Fibroblast of mammary gland (primary cell): ENCODE data around the gene CEP70.
"Not testable (repeated sequence)": the region's sequence is repeated elsewhere in the genome, so short reads cannot be mapped to it uniquely, and the experiment has no call there.

ENCODE experiments used
- DNase-seq: peaks from one replicate; pipeline ENCODE4 v3.0.0-alpha.2; 2010; ENCODE audit warnings: low read depth
- H3K4me3 ChIP-seq: 2 replicates; pipeline ENCODE4 v1.5.1; 2011; ENCODE audit warnings: low read depth, mild to moderate bottlenecking, low read length, moderate library complexity; ENCODE audit not compliant: control insufficient read depth
- TF ChIP-seq, protein P1 (sequence below): conservative IDR thresholded peaks from 2 replicates; pipeline ENCODE4 v1.5.1; 2011; ENCODE audit warnings: low read depth, low read length, inconsistent platforms; ENCODE audit not compliant: control insufficient read depth, insufficient read depth

The CEP70 gene

DNA sequence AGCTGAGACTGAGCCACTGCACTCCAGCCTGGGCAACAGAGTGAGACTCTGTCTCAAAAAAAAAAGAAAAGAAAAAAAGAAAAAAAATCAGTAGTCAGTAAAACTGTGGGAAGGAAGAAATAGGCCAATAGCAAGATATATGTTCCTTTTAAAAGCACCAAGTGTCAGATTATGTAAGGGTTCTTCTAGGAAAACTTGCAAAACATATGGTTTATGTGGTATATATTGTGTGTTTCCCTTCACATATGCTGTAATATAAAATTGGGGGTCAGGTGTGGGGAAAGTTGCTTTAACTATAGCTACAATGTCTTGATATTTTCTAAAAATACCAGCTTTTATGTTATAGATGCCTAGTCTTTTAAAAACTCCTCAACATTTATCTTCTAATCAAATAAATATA, 95.1 kb downstream of the CEP70 start:
- no peak overlapping the region for H3K4me3 ChIP-seq
- TF ChIP-seq, protein P1, sequence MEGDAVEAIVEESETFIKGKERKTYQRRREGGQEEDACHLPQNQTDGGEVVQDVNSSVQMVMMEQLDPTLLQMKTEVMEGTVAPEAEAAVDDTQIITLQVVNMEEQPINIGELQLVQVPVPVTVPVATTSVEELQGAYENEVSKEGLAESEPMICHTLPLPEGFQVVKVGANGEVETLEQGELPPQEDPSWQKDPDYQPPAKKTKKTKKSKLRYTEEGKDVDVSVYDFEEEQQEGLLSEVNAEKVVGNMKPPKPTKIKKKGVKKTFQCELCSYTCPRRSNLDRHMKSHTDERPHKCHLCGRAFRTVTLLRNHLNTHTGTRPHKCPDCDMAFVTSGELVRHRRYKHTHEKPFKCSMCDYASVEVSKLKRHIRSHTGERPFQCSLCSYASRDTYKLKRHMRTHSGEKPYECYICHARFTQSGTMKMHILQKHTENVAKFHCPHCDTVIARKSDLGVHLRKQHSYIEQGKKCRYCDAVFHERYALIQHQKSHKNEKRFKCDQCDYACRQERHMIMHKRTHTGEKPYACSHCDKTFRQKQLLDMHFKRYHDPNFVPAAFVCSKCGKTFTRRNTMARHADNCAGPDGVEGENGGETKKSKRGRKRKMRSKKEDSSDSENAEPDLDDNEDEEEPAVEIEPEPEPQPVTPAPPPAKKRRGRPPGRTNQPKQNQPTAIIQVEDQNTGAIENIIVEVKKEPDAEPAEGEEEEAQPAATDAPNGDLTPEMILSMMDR, result no peak
- DNase-seq, result no peak

DNA sequence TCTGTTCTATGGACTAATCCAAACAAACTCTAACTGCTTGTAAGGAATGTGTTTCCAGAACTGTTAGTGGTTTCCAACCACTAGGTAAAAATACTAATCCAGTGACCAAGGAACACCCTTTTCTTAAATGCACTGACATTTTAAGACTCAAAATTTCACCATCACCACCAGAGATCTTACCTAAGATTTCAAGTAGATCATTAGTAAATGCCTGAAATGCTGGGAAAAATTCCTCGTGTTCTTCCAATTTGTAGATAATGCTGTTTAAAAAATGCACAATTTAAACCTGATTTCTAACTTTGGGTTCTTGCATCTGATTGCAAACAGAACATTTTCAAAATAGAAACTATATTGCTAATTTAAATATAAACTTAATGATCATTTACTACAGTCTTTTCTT, 96.2 kb downstream of the CEP70 start:
- DNase-seq, result no peak
- TF ChIP-seq, protein P1, result no peak
- H3K4me3 ChIP-seq, result no peak overlapping the region

DNA sequence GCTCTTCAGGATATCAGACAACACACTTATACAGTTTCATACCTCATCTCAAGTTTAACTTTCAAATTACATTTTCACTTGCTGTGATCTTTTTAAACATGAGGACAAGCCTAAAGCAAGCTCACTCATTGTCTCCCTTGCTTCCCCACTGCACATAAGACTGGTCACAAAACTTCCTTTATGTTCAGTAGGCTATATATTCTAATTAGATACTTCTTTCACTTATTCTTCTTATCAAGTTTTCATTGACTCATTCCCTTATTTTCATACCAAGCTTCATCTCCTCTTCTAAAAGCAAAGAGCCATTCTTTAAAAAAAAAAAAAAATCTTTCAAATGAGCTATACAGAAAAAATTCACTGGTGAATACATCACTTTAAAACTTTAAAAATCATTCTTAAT, 97.0 kb downstream of the CEP70 start:
- no peak overlapping the region for H3K4me3 ChIP-seq
- TF ChIP-seq, protein P1, result no peak
- DNase-seq, result no peak

DNA sequence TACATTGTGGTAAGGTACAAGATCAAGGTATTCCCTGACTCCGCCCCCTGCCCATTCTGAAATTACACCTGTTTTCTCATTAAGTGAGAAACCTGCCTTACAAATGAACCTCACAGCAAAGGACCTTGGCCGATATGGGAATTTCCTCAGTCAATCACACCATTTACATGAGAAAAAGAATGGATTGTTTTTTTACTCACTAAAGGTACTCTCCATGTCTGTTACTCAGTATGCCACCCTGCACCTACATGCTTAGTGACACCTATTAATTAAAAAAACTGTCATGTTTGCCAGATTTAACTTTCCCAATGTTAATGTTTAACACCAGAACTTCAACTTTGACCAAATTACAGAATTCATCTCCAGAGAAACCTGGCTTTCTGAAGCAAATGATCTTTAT, 97.6 kb downstream of the CEP70 start:
- TF ChIP-seq, protein P1, result no peak

DNA sequence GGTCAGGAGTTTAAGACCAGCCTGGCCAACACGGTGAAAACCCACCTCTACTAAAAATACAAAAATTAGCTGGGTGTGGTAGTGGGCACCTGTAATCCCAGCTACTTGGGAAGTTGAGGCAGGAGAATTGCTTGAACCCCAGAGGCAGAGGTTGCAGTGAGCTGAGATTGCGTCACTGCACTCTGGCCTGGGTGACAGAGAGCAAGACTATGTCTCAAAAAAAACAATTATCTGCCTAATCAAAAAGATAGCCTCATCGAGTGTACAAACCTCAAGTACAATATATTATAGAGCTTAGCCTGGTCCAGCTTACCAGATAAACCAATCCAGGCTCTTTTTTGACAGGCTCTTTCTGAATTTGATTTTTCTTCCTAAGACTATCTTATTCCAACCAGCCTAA, 98.4 kb downstream of the CEP70 start:
- not testable (repeated sequence) for DNase-seq, H3K4me3 ChIP-seq

More for the DNA sequence above, 97.6 kb downstream of the CEP70 start:
- no peak overlapping the region for H3K4me3 ChIP-seq
- DNase-seq, result no peak

DNA sequence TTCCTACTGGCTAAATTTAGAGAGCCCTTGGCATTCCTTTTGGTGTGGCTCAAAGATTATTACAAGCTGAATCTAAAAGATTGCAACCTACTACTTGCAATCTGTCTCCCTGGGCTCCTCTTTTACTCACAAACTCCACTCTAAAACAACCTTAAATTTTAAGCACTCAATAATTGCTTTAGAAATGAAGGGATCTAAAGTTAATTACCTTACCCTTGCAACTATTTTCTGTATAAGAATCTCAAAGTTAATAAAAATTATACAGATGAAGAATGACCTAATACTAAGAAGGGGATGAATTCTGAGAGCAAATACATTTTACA, 99.5 kb downstream of the CEP70 start:
- TF ChIP-seq, protein P1, result no peak
- H3K4me3 ChIP-seq, result no peak overlapping the region
- DNase-seq, result no peak

DNA sequence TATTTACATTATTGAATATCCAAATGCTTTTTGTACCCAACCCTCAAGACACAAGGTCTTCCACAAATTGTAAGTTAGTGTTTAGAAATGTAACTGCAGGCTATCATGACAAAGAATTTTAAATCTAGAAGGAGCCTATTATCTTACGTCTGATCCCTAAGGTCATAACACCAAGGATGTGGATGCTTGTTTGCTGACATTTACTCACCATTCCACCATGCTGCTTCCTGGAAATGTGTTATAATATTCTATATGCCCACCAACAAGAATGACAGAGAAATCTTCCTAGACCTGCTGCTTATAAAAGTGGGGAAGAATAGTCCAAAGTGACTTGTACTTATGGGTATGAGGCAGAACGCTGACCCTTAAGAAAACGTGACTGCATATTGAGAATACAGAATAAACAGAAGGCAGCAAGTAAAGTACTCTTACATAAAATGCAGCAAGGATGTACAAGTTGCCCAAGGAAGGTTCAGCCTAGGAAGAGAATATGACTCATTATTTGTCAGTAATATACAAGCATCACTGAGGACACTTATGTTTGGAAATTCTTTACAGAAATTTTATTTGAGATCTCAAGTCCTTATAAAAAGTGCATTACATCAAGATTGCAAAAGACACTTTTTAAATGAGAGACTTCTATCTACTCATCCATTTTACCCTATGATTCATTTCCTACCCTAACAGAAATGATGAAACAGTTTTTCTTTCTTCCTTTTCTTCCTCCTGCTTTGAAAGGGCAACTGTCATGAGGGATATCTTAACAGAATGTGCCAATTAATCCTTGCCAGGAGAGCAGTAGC, 100.1 kb downstream of the CEP70 start:
- TF ChIP-seq, protein P1, result no peak
- no peak overlapping the region for H3K4me3 ChIP-seq
- DNase-seq, result peak; percentile 88
